Left ventricle myocardium superior (tissue), 1 donor: ENCODE results near the gene RMC1. TPM values are rescaled to one million over a fixed set of nuclear protein-coding genes. Genes with fewer than 3 reads are reported as not detected.
"Not testable (repeated sequence)": the region's sequence is repeated elsewhere in the genome, so short reads cannot be mapped to it uniquely, and the experiment has no call there.

Source experiments
- ATAC-seq: fragments of 200-7000 bp; cut with Tn5 transposase; one replicate; pipeline ENCODE4 v1.9.1; 2020; ENCODE audit warnings: mild to moderate bottlenecking, moderate library complexity
- DNase-seq: peaks from one replicate; pipeline ENCODE4 v3.0.0-alpha.2; 2020
- intact Hi-C: fragments of 100-400 bp; cut with micrococcal nuclease; formaldehyde crosslinking; loops from one replicate; pipeline ENCODE4 v1.11.0; 2022
- long read RNA-seq: library from polyadenylated mRNA; unstranded; transcript quantifications from one replicate; pipeline ENCODE4 v2.0.0, GENCODE V29; 2021
- total RNA-seq: library from RNA; stranded (reverse); fragmentation: NEBNext Ultra II Directional; extraction: Animal tissue kit (Norgen Biotek cat#: 25700); gene quantifications from one replicate; pipeline ENCODE4 v1.2.1, GENCODE V29; 2021
- donor health status: DM: no; HTN: yes; CAD: no; lungs with severe emphysema.

RMC1 gene
- total RNA-seq, result 12.6 TPM
- long read RNA-seq, transcript RMC1-201 (20 exons, 2,162 nt), result major isoform, 9 of 19 reads
- long read RNA-seq, partial matches to known transcripts, result 4 of 19 reads
- long read RNA-seq, other reads (novel, unspliced or antisense), result 6 of 19 reads

DNA sequence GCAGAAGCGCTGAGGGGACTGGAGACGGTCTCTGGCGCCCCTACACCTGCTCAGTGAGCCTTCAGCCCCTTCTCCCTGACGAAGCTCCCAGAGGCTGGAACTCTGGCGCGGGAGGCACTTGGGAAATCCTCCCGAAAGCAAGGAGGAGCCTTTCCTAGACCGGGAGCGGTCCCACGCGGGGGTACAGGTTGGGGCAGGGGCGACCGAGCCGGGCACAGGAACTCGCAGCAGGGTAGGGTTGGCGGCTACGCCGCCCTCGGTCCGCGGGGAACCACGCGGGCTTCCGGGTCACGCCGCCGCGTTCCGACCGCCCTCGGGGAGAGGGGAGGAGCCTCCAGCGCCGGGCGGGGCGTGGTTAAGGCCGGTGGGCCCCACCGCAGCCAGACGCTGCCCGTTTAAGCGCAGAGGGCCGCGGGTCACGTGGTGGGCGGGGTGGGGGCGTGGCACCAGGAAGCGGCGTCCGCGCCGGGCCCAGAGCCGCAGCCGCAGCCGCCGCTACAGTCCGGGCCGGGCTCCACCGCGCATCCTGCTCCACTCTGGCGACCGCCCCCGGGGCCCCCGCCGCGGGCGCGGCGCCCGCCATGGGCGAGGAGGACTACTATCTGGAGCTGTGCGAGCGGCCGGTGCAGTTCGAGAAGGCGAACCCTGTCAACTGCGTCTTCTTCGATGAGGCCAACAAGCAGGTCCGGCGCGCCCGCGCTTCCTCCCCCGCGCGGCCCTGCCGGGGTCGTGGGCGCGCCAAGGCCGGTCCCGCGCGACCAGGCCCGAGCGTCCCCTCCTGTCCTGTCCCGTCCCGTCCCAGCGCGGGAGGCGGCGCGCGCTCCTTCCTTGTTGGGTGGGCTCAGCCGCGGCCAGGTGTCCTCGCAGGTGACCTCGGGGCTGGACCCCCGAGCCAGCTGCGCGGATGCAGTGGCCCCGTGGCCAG is at the start of gene RMC1:
Gene RMC1 (plus strand): TSS at position 474 of the 925 bp plus-strand sequence. CDS start 108 bp downstream, at position 582.
- ATAC-seq (peak; percentile 99), DNase-seq (peak; percentile 99)
- intact Hi-C loops, result no loop called here

DNA sequence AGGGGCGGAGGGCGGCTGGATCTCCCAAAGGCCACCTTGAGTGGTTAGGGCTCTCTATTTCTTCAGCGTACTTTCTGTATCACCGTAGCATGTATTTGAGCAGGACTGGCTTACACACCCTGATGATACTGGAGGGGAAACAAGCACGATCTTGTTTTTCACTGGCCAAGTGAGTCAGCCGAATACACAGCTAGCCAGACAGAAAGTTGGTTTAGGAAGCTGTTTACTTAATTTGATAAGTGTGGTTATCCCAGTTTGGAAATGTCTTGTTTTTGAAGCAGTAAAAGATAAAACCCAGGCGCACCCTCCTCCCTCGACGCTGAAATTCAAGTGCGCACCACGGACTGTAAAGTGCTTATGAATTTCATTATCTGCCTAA is 49.6 kb upstream of the RMC1 start:
- DNase-seq (no peak), ATAC-seq (peak; percentile 23)
- intact Hi-C loops, result no loop called here

DNA sequence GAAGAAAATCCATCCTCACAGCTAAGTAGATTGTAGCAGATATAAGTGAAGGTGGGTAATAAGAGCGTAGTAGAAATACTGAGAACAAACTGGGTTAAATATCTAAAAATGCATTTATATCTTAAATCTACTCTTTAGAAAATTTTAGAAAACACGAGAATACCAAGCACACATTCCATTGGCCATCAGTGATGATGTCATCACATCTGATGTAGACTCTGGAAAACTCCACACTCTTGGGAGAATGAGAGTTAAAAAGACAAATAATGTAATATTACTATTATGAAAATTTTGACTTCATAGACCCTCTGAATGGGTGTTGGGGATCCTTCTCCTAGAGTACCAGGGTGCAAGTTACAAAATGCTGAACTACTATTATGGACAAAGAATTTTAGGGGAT is 46.5 kb upstream of the RMC1 start:
- no peak for ATAC-seq
- intact Hi-C loops, result no loop called here

DNA sequence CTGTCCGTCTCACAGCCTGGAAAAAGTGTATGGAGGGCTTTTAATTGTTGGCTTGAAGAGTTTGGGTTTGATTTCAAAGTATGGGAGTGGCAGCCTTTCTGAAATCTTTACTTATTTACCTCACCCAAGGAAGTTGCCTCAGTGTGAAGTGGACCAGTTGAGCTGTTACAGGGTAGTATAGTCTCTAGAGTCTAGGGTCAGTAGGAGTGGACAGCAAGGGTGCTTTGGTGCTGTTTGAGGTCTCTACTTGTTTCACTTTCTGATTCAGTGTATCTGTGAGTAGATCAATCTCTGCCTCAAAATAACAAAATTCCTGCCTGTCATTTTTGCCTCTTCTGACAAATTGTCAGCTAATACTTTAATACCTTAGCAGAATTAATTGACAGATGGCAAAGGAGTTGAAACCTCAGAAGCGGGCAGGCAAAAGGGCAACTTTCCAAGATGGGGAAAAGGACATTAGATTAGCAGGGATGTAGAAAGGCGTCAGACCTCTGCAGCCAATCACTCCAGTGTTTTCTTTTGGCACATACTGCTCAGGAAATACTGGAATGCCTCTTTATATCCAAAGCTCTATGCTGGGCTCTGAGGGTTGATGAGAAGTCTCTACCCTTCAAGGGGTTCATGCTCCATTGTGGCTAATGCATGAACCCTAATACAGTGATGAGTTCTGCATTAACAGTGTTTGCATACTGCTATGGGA is 44.3 kb upstream of the RMC1 start:
- intact Hi-C loops, result no loop called here
- DNase-seq, result no peak
- ATAC-seq, result peak; percentile 39

More for the DNA sequence above, 46.5 kb upstream of the RMC1 start:
- DNase-seq, result no peak

DNA sequence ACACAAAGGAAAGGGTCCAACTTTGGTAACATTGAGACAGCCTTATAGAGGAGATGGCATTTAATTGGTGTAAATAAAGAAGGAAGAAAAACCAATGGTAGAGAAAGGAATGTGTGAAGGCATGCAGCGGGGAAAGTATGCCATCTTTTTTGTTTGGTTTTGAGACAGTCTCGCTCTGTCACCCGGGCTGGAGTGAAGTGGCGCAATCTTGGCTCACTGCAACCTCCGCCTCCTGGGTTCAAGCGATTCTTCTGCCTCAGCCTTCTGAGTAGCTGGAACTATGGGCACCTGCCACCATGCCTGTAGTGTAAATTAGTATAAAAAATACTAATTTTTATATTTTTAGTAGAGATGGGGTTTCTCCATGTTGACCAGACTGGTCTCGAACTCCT is 43.8 kb upstream of the RMC1 start:
- no peak for ATAC-seq
- intact Hi-C loops, result no loop called here
- no peak for DNase-seq

DNA sequence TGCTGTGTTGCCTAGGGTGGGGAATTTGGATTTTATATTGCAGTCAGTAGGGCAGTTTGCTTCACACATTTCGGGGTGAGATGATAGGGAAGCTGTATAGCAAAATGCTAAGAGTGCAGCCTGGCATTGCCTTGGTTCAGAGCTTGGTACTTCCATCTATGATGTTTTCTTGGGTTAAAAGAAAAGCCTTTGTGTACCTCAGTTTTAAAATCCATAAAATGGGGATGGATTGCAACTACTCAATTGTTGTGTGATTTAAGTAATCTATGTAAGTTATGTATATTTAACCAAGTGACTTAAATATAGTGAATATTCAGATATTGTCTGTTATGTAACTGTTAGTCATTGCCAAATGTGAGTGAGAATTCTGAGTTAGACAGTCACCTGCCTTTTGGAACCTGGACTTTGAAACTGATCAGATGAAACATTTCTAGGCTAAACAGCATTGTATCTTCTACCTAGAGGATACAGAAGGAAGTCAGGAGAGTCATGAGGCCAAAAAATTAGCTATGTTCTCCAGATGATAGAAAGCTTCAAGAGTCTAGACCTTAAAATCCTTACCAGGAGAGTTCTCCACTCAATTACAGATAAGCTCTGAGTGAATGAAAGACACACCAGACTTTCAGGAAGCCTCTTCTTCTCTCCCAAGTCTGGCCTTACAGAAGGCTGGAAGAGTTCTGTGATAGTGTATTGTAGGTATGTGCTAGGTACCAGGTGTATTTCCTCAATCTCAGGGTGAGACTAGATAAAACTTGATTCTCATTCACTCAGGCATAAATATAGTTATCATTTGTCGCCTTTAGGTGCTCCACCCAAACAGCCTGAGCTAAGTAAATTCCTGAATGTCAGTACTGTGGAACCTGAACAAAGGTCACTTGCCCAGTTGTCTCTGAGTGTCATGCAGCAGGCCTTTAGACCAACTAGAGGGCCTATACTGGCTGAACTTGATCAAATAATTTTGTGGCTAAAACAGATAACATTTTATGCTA is 42.7 kb upstream of the RMC1 start:
- intact Hi-C loops, result no loop called here
- DNase-seq (no peak), ATAC-seq (peak; percentile 41)

DNA sequence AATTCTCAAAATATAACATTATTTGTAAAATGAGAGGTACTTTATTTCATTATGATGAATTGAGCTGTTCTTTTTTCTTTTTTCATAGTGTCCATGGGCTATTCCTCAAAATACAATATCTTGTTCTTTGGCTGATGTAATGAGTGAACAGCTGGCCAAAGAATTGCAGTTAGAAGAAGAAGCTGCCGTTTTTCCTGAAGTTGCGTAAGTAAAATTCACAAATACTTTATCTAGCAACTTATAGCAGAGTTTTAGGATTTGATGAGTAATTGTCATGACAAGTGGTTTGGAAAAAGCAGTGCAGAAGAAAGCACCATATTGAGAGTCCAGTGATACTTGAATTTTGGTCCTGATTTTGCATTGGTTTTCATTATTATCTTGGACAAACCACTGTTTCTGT is 40.4 kb upstream of the RMC1 start:
- ATAC-seq (no peak), DNase-seq (no peak)
- intact Hi-C loops, result no loop called here

DNA sequence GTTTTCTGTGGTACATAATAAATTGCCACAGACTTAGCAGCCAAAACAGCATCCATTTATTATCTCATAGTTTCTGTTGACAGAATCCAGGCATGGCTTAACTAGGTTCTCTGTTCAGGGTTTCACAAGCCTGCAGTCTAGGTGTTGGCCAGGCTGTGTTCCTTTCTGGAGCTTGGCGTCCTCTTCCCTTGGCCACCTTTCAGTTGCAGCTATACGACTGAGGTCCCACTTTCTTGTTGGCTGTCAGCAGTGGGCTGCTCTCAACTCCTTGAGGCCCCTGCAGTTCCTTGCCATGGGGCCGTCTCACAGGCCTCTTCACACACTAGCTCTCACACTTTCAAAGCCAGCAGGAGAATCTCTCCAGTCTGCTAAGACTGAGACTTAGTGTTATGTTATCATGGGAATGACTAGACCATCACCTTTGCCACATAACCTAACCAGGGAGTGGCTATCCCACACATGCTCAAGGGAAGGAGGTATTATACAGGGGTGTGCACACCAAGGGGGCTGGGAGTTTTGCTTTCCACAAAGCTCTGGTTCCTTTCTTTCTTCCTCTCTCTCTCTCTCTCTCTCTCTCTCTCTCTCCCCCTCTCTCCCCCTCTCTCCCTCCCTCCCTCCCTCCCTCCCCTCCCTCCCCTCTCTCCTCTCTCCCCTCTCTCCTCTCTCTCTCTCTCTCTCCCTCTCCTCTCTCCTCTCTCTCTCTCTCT is 34.4 kb upstream of the RMC1 start:
- intact Hi-C loops, result no loop called here
- ATAC-seq, result peak; percentile 45
- DNase-seq, result no peak

DNA sequence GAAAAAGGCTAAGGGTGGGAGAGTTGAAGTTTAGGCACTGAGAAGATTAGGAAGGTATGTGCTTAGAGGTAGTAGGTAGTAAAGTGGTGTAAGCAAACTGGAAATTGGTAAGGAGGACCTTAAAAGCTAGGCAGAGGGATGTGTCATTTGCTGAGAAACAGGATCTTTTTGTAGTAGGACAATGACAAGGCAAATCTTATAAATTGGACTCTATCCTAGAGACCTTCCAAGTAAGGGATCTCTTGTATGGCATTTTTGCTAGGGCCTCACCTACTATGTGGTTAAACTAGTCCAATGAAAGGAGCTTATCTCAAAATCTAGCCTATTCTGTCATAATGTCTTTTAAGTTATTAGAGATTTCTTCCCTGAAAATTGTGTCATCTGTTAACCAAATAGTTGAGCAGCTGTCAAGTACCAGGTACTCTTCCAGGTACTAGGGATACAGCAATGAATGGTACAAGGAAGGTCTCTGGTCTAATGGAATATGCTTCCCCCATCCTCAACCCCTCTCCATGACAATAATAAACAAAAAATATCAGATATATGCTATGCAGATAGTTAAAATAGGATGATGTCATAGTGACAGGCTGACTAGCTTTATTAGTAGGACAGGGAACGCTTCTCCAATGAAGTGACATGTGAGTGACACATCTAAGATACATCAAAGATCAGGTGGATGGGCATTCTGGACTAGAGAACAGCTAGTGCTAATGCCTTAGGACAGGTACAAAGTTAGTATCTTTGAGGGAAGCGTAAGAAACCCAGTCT is 32.5 kb upstream of the RMC1 start:
- no peak for DNase-seq
- no peak for ATAC-seq
- intact Hi-C loops, result no loop called here

DNA sequence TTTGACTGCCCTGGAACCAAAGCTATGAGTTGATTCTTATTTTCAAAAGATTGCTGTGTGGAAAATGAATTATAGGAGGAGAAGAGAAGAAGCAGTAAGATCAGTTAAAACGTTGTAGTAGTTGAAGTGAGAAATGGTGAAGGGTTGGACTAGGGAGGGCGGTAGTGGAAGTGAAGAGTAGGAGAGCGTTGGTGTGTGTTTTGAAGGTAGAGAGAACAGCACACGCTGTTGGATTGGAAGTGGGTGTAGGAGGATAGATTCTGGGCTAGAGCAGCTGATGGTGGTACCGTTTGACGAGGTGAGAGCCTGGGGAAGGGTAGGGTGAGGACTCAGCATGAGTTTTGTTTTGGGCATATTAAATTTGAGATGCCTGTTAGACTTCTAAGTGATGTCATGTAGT is 31.8 kb upstream of the RMC1 start:
- DNase-seq (no peak), ATAC-seq (no peak)
- intact Hi-C loops, result no loop called here

DNA sequence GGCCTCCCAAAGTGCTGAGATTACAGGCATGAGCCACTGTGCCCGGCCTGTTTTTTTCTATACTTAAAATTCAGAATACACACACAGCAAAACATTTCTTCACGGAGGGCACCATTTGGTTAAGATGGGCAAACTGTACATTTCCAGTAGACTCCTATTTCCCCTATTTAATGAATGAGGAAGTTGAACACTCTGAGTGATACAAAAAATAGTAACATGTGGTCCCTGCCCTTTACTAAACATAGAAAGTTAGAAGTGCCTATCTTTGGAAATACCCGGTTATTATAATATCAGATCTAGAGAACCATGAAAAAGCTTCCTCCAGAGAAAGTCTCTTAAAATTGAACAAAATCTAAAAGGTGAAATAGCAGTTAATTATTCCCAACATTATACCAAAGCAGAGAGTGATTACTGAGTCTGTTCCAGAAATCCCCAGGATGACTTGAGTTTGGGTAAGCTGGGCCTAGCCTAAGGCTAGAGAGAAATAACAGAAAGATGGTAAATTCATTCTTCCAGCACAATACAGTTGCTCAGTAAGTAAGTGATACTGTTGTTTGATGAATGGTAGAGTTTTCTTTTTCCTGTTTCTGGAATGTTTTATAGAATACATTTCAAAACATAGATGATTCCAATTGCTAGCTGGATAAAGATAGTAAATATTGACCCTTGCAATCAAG is 23.3 kb upstream of the RMC1 start:
- no peak for ATAC-seq
- intact Hi-C loops, result no loop called here
- no peak for DNase-seq

DNA sequence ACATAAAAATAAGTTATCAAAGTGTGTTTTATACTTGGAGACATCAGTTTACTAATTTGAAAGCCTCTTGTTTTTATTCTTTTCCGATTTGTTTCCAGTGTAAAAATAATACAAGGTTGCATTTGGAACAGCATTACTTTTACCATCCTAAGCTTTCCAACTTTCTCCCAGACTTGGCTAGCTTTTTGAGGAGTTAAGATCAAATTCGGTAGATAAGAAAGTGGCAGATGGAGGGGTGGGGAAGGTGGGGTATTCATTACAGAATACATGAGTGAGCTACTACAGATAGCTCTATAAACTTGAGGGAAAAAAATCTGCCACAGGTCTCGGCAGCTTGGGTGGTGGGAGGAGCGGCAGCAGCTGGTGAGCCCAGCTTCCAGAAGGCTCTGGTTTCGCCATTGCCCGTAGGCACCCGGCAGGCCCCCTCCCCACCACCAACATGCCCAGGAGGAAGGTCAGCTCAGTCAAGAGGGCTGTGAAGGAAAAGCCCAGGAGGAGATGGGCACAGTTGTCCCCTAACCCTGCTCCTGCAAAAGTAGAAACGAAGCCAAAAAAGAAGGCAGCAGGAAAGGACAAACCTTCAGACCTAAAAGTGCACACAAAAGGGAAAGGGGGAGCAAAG is 18.6 kb upstream of the RMC1 start:
- intact Hi-C loops, result no loop called here
- ATAC-seq (no peak), DNase-seq (no peak)

DNA sequence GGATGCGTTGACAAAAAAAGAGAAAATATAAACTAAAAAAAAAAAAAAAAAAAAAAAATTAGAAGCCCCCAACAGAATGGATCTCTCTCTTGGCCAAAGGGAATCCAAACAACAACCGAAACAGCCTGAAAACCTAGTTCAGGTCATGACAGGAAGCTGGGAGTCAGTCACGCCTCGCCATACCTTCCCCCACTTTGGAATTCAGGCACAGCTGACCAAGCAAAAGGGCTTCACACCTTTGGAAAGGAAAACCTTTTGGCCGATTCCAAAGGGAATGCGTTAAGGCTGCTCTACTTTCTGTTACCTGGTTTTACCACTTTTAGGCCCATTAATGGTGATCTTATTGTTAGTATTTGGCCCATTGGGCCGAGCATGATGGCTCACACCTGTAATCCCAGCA is 17.9 kb upstream of the RMC1 start:
- intact Hi-C loops, result no loop called here
- DNase-seq, result no peak
- ATAC-seq, result no peak

DNA sequence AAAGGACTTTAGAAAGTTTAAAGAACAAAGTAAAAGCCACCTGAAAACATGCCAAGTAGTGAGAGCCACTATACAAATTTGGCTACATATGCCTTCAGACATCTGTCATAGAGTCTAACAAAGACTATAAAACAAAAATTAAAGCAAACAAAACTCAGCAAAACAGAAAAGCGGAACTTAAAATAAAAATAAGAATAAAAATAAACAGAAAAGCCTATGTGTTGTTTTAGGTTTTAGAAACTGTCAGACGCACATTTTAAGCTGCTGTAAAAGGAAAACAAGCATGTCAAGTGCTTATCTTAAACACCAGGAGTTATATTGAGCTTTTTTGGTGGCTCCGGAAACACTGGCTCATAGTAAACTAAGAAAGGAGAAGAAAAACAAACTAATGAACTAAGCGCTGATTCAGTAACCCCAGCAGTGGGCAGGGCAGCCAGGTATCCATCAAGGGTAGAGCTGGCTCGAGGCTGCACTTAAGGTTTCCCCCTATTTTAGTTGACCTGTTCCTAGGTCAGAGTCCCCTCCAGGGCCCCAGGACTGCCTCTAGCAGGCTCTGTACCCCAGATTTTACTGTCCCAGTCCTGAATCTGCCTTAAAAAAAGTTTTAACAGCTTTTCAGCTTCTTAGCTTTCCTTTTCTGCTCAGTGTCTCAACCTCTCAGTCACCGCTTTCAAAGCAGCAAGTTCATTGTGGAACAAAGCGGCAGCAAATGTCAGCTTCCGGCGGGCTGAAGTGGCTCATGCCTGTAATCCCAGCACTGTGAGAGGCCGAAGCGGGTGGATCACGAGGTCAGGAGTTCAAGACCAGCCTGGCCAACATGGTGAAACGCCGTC is 15.4 kb upstream of the RMC1 start:
- ATAC-seq, result no peak
- no peak for DNase-seq
- intact Hi-C loops, result no loop called here

DNA sequence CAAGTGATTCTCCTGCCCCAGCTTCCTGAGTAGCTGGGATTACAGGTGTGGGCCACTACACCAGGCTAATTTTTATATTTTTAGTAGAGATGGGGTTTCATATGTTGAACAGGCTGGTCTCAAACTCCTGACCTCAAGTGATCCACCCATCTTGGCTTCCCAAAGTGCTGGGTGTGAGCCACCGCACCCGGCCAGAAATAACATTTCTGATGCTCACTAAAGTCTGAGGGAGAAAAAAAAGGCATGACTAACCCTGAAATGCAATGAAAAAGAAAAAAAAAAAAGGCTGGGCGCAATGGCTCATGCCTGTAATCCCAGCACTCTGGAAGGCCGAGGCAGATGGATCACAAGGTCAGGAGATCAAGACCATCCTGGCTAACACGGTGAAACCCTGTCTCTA is 13.7 kb upstream of the RMC1 start:
- DNase-seq, intact Hi-C loops, ATAC-seq: not testable (repeated sequence)

DNA sequence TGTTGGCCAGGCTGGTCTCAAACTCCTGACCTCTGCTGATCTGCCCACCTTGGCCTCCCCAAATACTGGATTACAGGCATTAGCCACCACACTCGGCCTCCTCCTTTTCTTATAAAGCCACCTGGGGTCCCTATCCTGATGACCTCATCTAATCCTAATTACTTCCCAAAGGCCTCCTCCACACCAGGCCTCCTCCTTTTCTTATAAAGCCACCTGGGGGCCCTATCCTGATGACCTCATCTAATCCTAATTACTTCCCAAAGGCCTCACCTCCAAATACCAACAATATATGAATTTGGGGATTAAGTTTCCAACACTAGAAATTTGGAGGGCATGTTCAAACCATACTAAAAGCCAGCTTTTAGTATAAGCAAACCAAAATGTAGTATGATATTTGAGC is 9.7 kb upstream of the RMC1 start:
- no peak for DNase-seq
- ATAC-seq, result no peak
- intact Hi-C loops, result no loop called here
